NCI-H1092 treated with DMSO at 0.1 percent for 48 hours (cell line): ENCODE results near the gene ANKRD34A.

Experiments used
- DNase-seq: peaks from one replicate; lab custom pipeline; 2025; lab: John Stamatoyannopoulos, UW

Gene ANKRD34A

DNA sequence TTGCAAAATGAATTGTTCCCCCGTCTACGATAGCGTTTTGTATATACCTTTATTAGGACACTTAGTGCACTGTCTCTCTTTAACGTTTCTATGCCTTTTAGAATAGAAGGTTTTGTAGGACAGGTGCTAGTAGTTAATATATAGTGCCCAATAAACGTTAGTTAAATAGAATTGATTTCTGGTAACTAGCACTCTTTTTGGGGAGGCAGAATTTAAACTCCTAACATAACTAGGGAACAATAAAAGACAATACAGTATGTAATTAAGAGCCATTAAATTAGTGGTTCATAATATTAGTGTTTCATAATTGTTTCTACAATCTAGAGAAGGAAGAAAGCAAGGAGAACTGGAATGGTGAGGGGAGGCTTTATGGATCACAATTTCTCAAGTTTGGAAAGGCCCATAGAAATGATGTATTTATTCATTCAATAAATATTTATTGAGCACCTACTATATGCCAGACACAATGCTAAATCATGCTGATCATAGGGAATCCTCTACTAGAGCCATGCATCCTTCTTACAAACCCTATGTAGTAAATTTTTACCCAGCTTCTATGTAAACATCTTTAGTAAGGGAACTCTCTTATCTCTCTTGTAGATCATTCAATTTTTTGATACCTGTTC, 857 bp upstream of the ANKRD34A start:
- DNase-seq: no peak

DNA sequence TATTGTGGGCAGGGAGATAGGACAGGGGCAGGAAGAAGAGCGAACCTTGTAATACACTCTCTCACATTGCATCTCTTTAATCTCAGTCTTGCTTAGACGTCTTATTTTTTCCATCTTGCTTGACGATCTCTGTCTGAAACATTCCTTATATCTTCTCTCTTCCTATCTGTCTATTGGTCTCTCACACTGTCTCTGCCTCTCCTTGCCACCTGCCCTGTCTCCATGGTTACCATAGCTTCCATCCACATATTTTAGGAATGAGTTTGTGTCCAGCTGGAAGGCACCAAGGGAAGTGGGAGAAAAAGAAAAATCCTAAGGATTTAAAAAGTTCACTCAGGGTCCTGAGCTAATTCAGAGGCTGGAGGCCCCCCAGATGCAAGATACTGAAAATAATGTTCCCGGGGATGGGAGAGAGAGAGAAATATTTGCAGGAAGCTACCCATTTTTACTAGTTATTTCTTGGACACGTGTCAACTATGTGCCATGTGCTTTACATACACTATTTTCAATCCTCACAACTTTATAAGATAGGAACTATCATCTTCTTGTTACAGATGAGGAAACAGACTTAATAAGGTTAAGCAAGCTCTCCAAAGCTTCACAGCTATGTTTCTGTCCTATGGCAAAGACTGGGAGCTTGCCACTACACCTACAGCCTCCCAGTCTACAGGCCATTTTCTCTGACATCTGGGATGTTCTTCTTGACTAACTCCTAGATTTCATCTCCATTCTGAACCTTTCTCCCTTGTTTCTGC, 933 bp downstream of the ANKRD34A start:
- DNase-seq: no peak

DNA sequence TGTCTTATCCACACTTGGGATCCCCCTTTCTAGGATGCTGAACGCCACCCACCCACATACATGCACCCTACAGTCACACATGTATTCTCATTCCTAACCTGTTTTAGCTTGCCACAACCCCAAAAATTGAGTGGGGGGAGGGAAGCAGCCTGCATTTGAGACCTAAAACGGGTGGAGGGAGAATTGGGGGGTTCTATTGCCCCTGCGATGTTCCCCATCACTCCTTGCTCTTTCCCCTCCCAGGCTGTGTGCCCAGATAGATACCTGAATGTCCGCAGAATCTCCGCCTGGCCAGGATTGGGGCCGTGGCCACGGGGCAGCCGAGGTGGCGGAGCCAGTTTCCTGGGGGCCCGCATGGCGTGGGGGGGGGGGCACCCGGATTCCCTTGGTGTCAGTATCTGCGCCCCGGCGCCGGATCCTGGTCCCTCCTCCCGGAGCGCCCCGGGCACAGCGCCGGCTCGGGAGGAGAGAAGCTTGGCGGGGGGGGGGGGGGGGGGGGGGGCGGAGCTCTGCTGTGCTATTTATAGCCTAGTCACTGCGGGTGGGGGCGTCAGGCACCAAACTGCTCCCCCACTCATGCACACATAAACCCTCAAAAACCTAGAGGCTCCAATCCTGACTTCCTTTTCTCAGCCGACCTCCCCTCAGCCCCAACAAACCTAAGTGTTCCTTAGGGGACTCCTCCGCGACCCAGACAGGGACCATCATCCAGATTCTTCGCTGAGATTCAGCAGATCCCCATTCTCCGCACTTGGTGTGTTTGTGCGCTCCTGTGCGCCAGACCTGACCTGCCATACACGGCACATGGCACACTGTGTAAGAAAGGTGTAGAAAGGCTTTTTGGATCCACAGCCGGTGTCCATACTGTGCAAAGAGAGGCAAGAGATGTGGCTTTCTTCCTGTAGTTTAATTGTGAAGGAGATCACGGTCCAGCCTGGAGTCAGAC, 1.9 kb downstream of the ANKRD34A start:
- DNase-seq: no peak

DNA sequence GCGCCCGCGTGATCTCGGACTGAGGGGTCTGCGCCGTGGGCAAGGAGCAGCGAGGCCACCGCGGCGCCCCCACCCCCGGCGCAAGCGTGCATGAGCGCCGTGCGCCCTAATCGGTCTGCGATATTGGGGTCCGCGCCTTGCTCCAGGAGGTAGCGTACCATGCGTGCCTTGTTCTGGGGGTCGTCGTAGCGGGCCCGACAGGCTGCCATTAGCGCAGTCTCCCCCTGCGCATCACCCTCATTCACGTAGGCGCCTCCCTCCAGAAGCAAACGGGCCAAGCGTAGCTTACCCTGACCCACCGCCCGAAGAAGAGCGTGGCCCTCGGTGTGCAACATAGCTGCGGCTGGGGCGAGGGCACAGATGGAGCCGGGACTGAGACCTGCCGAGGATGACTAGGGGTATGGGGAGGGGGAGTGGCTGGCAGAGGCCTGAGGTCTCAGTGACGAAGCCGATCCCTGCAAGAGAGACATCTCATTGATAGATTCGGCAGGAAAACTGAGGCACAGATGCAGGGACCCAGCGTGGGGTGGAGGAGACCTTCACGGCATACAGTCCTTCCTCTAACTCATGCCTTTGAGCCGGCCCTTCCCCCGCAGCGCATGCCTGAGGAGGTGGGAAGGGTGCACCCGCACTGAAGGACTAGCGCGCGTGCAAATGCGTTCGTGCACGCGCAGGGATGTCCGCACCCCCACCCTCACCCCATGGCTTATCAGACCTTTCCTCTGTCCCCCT, 2.8 kb downstream of the ANKRD34A start:
- DNase-seq: peak; percentile 25

DNA sequence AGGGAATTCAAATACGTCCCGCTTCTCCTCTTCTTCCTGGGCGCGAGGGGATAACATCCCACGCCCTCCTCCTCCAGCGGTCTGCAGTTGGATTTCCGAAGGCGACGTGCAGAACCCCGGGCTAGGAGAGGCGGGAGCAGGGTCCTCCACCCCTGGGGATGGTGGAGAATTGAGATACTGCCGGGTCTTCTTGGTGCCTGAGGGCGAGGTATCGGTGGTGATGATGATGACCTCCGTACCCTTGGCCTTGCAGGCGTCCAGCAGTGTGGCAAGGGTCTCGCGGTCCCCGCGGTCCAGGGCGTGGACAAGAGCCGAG, 3.3 kb downstream of the ANKRD34A start:
- DNase-seq: no peak

DNA sequence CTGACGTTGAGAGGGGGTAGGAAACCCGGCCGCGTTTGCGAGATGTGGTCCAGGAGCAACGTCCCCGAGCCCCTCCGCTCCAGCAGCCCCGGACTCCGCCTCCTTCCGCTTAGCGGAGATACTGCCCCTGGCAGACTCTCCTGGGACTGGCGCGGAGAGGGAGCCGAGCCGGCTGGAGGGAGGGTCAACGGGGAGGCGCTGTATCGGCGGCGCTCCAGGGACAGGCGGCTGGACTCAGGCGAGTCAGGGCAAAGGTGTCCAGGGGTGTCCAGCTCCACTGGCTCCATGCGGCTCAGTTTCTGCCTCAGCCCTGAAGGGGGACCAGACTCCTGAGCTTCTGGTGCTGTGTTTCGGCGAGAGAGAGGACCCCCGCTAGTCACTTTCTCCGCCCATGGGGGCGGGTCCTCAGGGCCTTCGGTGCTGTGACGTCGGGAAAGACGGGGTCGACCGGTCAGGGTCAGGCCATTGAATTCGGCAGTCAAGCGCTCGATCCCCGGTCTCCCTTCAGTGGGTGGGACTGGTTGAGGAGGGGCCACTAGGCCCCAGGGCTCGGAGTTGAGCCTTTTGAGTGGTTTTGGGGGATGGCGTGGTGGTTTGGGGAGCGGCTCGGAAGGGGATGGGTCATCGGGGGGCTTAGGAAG, 3.8 kb downstream of the ANKRD34A start:
- DNase-seq: peak; percentile 84

DNA sequence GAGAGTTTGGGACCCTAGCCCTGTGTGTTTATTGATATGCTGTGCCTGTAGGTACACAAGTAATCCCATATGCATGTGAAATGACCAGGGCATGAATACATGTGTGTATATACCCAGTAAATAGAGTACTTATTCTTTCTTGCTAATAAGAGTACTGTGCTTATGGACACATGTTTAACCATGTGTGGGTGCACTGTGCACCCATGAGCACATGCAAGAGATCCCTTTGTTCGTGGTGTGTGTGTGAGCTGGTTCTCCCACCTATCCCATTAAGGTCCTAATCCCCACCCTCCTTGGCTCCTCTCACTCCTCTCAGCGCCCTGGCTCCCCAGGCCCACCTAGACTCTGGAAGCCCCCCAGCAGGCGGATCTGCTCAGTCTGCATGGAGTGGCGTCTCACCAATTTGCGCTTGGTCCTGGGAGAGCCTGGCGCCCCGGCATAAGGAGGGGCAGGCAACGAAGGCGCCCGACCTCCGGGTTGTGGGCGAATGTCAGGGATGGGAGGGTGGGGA, 4.4 kb downstream of the ANKRD34A start:
- DNase-seq: no peak

DNA sequence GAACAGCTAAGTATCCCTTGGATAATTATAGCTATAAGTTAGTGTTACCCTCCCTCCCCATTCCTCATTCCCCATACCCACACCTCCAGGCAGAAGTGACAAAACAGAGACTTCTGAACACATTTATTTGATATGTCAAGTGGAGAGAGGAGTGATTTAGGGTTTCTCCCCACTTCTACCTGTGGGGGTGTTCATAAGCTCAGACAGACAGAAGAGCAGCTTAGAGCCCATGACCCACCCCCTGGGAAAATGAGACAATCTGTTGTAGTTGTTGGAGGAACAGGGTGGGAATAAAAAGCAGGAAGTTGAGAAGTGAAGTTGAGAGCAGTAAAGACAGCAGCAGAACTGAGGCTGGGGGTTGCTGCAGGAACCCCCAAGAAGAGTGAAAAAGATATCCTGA, 5.0 kb downstream of the ANKRD34A start:
- no peak for DNase-seq

DNA sequence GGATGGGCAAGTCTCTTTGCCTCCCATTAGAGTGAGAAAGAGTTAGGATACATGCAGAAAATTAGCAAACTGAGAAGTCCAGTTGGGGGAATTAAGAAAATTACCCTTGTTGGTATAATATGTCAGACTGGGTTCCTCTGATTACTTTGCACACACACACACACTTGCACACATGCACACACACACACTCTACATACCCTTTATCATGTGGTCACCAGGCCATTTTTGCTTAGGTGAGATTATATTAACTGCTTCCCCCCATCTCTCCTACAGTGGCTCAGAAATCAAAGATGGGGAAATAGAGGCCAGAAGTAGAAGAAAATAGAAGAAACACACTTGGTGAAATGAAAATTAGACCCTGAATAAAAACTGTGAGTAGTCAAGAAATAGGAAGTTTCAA, 5.6 kb downstream of the ANKRD34A start:
- DNase-seq: no peak

DNA sequence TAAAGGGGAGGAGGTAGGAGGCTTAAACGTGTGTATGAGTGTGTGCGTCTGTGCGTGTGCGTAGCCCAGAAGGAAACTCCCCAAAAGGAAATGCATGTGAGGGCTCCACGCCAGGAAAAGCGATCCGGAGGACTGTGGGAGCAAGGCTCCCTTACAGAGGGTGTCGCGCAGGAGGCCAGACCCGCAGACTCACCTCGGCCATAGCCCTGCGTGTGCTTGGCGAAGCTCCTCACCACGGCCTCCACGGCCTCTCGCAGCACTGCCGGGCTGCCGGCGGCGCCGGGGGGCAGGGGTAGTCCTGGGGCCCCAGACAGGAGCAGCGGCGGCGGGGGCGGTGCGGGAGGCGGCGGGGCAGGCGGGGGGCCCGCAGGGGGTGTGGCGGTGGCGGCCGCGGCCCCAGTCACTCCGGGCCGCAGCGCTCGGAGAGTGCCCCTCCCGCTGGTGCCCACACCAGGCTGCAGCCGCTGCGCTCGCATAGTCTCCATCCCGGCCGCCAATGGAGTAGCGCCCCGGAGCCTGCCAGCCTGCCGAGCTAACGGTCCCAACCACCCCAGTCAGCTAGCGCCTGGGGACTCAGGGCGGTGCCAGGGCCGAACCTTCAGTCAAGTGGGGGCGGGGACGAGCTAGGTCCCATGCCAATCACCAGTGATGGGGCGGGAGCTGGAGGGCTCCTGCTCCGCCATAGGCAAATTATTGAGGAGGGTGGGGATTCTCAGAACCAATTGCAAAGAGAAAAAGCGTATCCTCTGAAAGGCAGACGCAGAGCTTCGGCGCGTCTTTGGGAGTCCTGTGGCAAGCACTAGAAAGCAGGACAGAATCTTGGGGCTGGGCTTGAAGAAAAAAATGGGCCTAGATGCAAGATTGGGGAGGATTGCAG, 6.7 kb downstream of the ANKRD34A start, which contains the start of gene LIX1L:
Gene LIX1L, minus strand, starts transcription at position 575 of the 877 bp plus-strand sequence. Its CDS starts 90 bp downstream, at position 485.
- peak; percentile 98 for DNase-seq

DNA sequence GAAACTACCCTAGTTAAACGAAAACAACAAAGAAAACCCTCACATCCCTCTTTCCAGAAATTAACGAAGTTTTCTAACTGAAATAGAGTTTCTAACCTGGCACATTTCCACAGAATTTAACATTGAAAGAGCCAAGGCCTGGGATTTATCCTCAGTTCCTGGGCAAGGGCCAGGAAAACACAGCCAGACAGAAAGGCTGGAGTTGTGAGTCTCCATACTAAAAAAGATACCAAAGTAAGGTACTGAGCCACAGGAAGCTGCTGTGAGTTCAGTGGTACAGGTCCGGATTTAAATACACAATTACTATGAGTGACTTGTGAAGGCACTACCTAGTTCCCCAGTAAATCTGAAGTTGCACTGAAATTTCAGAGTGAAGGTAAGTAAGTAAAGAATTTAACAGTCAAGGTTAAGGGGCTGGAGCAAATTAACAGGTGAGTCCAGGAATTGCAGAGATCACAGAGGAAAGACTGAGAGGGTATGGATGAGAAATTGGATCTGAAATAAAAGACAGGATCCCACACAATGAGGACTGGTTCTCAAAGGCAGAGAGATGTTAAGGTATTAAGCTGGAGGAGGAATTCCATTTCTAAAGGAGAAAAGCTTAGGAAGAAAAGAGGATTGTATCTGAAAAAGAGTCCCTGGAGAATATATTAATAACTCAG, 7.5 kb downstream of the ANKRD34A start:
- no peak for DNase-seq

DNA sequence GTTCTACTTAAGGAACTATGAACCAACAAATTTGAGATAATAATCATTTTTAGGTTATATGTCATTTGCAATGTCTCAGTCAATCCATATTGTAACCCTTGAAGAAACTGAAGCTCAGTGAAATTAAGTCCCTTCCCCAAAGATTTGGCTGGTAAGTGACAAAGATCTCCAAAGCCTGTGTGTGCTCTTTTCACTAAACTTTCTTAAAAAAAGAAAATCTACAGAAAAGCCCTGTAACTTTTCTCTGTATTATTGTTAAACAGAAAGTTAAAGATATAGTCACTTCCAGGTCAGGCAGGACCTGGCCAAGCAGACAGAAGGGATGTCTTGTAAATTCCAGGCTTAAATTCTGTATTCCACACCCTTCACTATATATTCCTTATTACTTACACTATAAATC, 8.0 kb downstream of the ANKRD34A start:
- no peak for DNase-seq

DNA sequence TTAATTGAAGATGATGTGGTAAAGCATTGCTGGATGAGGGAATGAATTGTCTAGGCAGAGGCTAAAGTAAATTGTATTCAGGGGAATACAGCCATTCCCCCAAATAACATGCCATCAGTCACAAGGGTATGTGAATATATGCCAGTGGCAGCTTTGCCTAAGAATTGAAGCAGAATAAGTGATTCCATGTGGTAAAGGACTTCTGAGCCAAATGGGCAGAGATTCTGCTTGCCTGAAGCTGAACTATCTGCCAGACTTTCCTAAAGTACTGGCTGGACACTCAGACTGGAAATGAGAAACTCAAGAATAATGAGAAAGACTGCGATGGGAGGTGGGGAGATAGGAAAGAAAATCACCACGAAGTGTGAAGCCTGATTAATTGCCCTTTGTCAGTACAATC, 8.9 kb downstream of the ANKRD34A start:
- DNase-seq: no peak

DNA sequence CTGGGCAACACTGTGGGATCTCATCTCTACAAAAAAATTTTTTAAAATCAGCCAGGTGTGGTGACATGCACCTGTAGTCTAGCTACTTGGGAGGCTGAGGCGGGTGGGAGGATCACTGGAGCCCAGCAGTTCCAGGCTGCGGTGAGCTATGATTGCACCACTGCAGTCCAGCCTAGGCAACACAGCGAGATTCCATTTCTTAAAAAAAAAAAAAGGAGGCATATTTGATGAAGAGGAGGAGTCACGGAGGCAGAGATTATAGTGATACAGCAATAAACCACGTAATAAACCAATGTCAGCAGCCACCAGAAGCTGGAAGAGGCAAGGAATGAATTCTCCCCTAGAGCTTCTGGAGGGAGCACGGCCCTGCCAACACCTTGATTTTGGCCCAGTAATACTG, 10.5 kb downstream of the ANKRD34A start:
- DNase-seq: no peak

DNA sequence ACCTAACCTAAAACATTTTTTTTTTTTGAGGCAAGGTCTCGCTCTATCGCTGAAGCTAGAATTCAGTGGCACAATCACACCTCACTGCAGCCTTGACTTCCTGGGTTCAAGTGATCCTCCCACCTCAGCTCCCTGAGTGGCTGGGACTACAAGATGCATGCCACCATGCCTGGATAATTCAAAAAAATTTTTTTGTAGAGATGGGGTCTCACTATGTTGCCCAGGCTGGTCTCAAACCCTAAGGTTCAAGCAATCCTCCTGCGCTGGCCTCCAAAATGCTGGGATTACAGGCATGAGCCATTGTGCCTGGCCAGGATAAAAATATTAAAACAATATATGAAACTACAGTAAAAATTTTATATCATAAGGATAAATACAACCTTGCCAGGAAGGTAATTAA, 11.5 kb downstream of the ANKRD34A start:
- DNase-seq: no peak

DNA sequence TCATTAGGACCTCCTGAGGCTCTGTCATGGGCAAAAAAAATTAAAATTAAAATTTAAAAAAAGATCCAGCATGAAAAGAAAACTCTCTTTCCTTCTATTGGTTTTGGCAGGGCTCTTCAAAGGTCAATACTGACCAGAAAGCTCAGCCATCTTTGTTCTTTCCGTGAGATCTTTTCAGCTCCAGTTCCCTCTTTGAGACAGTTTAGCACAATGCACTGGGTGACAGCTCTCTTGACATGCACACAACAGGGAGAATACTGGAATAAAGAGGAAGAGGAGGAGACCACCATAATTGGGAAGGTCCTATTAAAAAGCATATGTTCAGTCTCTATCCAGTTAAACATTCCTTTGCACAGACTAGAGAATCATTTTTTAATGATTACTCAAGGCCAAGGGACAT, 12.8 kb downstream of the ANKRD34A start:
- no peak for DNase-seq

DNA sequence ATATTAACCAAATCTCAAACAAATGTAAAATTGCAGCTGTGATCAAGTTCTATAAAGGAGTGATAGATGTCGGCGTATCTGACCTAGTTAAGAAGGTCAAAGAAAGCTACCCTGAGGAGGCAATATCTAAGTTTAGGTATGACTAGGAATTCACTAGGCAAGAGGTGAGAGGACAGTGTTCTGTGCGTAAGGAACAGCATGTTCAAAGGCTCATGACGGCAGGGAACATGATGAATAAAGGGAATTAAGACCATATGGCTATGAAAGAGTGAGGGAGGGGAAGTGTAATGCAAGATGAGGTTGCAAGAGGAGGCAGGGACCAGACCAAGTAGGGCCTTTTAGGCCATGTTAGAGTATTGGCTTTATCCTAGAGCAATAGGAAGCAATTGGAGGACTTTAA, 15.2 kb downstream of the ANKRD34A start:
- no peak for DNase-seq

DNA sequence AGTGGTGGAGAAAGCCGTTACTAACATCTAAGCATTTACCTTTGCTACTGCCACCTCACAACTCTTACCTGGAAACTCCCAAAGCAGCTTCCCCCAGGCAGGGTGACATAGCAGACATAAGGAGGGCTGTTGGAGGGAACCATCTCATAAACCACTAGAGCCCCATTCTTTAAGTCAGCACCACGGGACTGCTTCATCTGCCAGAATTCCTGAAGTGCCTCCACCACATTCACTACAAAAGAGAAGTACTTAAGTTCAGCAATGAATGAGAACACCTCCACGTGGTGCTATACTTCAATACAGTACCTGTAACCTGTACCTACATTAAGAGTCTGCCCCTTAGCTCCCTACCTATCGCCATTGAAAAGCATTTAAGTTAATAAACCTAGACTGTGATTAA, 16.8 kb downstream of the ANKRD34A start:
- DNase-seq: no peak

DNA sequence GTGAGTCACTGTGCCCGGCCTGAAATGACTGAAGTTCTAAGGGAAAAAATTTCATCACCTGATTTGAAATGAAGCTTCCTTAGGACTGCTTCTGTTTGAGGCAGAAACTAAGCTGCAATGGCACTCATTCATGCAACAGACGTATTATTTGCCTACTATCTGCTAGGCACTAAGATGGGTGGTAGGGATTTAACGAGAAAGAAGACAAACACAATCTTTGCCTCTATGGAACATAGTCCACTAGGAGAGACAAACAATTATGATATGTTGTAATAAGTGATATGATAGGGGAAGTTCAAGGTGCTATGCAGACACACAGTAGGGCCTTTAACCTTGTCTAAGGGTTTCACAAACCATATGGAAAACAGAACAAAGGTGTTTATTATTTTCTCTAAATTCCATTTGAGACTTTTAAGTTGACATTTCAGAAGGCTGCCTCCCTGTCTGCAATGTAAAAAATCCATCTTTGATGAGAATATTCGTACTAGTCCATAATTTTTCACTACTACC, 17.8 kb downstream of the ANKRD34A start:
- no peak for DNase-seq

DNA sequence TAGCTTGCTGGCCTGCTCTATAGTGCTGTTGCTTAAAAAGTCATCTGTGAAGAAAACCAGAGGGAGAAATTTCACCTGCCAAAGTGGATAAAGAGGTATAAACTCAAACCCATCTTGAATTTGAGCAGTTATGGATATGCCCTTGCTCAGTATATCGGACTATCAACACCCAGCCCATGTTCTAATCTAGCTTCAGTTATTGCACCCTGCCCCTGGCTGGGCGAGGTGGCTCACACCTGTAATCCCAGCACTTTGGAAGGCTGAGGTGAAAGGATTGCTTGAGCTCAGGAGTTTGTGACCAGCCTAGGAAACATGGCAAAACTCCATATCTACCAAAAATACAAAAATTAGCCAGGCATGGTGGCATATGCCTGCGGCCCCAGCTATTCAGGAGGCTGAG, 19.8 kb downstream of the ANKRD34A start:
- no peak for DNase-seq
